G401 (cell line): ENCODE data around the gene CTTNBP2. TPM values are rescaled to one million over a fixed set of nuclear protein-coding genes. Genes with fewer than 3 reads are reported as not detected.

Source experiments
- DNase-seq: peaks from one replicate; pipeline ENCODE4 v3.0.0-alpha.2; 2015; ENCODE audit warnings: low spot score
- in situ Hi-C: cut with HindIII; loops from 2 replicates; pipeline ENCODE4 v1.10.0; 2016; ENCODE audit warnings: low sequenced_read_pairs, mixed read lengths
- total RNA-seq: library from RNA; depleted of rRNA; stranded (reverse); fragments of >200 nt; shearing (Covaris generic); gene quantifications from 2 replicates; pipeline ENCODE4 v1.2.3, GENCODE V29; 2014

Gene CTTNBP2
- total RNA-seq, 1 experiment from 2014 or later, result not detected

DNA sequence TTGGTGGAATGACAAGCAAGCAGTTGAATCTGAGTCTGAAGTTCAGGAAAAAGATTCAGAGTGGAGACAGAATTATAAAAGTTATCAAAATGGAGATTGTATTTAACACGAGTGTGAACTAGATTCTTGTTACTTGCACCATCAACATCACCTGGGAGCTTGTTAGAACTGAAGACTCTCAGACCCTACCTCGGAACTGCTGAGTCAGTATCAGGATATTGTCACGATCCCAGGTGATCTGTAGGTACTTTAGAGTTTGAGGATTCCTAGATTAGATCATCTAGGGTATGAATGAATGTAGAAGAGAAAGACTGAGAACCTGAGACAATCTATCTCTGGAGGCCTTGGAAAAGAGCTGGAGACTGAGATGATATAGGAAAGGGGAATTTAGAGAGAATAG lies 194.1 kb downstream of the CTTNBP2 start:
- no peak for DNase-seq
- in situ Hi-C loops, result no loop called here

DNA sequence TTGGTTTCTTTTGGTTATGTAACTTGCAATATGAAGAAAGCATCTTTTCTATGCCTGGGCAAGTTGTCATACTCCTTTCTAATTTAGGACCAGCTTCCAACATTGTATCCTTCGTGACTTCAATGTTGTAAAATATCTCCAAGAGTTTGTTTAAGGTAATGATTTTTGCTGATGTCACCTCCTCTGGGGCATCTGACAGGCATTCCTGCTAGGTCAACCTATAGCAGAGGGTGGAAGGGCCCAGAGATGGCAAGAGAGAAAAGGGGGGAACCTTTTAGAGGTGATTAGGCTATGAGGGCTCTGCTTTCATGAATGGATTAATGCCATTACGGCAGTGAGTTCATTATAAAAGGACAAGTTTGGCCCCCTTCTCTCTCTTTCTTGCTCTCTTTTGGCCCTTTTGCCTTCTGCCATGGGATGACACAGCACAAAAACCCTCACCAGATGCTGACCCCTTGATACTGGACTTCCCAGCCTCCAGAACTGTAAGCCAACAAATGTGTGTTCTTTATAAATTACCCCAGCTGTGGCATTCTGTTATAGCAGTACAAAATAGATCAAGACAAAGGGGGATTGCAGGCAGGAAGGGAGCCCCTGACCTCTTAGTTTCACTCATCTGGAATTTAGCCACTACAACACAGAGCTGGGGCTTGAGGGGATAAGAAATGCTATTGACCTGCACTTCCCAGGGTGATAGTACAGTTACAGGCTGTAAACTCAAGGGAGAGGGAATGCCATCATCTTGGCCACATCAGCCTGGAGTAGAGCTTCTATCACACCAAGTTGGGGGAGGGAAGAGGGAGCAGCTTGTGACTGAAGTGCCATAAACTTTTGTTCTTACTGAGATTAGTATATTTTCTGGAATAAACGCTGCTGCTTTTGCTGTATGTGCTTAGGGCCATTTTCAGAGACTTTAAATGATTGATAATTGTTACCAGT lies 197.5 kb downstream of the CTTNBP2 start:
- in situ Hi-C loops, result no loop called here
- DNase-seq, result no peak

DNA sequence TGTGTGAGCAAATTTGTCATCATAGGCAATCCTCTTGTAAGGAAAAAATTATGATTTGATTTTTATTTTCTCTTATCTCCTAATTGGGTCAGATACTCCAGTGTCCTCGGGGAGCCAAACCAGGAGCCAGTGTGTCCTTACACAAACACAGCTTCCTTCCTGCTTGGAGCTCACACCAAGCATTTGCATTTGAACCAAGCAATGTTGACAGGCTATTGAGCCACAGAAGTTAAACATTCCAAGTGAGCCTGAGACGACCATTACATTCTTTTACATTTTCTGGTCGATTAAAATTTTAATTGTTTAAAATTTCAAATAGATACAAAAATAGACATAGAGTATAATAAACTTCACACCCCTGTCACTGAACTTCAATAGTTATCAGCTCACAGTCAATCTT lies 198.6 kb downstream of the CTTNBP2 start:
- DNase-seq, result no peak
- in situ Hi-C loops, result no loop called here

DNA sequence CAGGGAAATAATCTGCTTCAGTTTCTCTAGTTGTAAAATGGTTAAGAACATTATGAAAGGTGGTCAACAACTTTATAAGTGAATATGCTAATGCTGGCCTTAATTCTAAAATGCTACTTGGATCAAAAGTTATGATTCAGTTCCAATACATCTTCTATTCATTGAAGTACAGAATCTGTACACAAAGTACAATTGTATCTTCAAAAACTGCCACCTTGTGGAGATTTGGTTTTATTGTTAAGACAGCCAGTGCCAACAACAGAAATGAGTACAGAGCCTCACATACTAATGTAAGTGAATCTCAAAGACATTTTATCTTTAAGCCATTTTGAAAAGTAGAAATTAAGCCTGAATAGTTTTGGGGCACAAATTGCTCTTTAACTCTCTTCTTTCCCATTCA lies 199.4 kb downstream of the CTTNBP2 start:
- DNase-seq, result peak; percentile 33

DNA sequence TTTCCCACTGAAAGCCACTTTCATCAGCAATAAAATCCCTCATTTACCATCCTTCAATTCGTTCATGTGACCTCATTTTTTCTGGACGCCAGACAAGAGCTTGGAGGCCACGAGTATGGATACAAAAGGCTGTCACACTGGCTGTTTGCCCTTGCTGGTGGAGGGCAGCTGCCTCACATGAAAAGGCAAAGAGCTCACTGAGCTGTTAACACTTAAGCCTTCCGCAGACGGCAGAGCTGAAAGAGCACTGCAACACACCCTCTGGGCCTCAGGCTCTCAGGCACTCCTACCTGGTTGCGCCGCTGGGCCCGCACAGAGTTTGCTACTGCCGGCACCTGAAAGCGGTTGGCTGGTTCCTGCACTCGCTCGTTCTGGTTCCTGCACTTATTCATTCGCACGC lies 199.9 kb downstream of the CTTNBP2 start:
- DNase-seq, result peak; percentile 63
- in situ Hi-C loops, result no loop called here

More for the DNA sequence above, 199.4 kb downstream of the CTTNBP2 start:
- in situ Hi-C loops, result no loop called here

DNA sequence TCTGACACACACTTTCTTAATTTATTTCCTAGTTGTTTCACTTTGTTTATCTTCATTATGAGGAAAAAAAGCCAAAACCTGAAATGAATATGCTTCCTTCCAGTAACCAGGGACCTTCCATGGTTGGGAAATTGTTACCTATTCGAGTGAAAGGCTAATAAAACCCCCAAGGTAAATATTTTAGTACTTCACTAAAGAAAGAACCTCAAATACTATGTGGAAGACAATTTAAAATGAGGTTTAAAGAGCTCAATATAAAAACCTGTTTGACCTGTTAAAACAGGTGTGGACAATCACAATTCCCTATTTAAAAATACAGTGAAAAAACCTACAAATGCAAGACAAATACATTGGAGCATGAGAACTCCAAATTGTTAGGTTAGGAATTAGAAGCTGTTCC lies 200.8 kb downstream of the CTTNBP2 start:
- in situ Hi-C loops, result no loop called here
- no peak for DNase-seq

DNA sequence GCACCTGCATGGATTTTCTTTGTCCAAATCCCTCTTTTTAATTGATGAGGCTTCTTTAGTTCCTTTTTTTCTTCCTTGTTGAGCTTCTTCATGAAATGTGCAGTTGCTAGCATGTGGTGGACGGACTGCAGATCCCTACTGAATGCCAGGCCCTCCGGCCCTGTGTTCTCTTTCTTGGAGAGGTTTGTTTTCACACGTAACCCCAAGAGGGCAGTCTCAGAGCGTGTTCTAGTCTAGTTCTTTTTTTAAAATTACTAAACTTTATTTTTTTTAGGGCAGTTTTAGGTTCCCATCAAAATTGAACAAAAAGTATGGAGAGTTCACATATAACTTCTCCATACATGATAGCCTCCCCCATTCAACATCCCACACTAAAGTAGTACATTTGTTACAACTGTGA lies 203.4 kb downstream of the CTTNBP2 start:
- in situ Hi-C loops, result no loop called here
- DNase-seq, result no peak

DNA sequence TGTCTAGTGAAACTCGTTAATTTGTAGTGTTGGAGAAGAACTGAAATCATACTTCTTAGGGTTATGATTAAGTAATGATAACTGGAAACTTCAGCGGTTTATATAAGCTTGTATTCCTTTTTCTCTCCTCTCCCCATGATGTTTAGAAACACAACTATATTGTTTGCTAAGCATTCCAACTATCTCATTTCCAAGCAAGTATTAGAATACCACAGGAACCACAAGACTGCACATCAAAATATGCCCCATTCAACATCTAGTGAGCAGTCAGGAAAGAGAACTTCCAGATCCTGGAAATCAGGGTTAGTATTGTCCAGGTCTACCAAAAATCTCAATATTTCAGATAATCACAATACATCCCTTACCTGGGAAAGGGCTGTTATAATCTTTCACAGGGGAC lies 205.8 kb downstream of the CTTNBP2 start:
- no peak for DNase-seq
- in situ Hi-C loops, result no loop called here

DNA sequence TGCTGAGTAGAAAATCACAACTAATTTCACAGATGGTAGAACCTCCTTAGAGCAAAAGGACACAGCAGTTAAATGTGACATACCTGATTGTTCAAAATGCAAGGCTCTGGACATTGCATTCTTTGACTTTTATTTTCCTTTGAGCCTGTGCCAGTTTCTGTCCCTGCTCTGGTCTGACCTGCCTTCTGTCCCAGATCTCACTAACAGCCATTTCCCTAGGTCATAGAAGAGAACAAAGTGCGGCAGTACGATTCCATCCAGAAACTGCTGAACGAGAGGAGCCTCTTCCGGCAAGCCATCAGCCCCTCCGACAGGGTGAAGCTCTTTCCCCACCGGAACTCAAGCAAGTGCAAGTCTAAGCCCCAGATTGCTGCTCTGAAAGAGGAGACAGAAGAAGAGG lies 206.6 kb downstream of the CTTNBP2 start:
- no peak for DNase-seq
- in situ Hi-C loops, result no loop called here

DNA sequence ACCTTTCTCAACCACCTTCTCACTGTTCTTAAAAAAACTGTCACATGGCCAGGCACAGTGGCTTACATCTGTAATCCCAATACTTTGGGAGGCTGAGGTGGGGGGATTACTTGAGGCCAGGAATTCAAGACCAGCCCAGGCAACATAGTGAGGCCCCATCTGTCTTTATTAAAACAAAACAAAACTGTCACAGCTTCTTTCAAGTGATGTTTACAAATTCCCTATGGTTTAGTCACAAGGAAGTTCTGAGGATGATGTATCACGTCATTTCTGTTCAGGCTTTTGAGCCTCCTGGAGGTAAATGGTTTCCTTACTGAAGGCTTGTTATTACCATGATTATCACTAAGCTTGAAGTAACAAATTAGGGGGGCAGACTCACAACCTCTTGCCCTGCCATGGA lies 207.2 kb downstream of the CTTNBP2 start:
- no peak for DNase-seq
- in situ Hi-C loops, result no loop called here

DNA sequence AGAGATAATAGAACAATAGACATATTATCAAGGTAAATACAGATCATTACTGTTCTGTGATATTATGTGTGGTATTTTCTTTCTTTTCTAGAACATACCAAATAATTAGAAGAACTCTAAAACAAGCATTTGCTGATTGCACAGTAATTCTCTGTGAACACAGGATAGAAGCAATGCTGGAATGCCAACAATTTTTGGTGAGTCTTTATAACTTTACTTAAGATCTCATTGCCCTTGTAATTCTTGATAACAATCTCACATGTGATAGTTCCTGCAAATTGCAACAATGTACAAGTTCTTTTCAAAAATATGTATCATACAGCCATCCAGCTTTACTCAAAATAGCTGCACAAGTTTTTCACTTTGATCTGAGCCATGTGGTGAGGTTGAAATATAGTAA lies 207.9 kb downstream of the CTTNBP2 start:
- no peak for DNase-seq
- in situ Hi-C loops, result no loop called here

DNA sequence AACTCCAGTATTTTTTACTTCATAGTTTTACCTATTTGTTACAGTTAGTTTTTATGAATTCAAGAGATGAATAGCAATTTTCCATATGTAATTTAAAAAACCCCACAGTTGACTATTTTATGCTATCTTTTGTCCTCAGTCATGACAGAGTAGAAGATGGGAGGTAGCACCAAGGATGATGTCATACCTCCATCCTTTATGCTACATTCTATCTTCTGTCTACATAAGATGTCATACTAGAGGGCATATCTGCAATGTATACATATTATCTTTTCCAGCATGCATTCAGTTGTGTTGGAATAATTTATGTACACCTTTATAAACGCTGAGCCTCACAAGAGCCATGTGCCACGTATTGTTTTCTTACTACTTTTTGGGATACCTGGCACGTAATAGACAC lies 209.2 kb downstream of the CTTNBP2 start:
- in situ Hi-C loops, result no loop called here
- no peak for DNase-seq

DNA sequence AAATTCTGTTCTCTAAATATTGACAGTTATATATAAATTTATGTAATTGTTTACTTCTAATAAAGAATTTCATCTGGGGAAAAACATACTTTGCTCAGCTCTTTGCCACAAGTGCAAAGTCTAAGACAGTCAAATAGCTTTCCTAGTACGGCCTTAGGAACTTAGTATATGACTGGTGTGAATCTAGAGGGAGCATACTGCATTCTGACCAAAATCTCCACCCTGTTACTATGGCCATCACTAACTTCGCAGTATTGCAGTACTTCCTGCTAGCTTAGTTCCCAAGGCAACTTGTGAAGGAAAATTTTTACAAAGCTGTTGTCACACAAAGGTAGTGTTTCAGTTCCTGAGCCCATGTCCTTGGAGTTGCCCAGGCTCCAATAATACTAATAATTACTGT lies 211.9 kb downstream of the CTTNBP2 start:
- DNase-seq, result no peak
- in situ Hi-C loops, result no loop called here
